ENCODE data around the gene MTUS2.
"Not testable (repeated sequence)": the region's sequence is repeated elsewhere in the genome, so short reads cannot be mapped to it uniquely, and the experiment has no call there.

MTUS2 gene

GRCh38 chr13:29323954-29324353 lies 503.8 kb downstream of the MTUS2 start:
- DNase-seq (ENCODE audit: low read depth in 1 of 2, low spot score in 1 of 2) = no peak
- no peak for TF ChIP-seq JUND (IDR thresholded peaks at IDR 0.05; ENCODE audit: low read depth)

GRCh38 chr13:29324601-29325000 lies 504.5 kb downstream of the MTUS2 start:
- in situ Hi-C loops (cut with HindIII; ENCODE audit: low pct_unique_long_range_greater_than_20kb, low sequenced_read_pairs) = no loop called here
- no peak for TF ChIP-seq JUND (IDR thresholded peaks at IDR 0.05; ENCODE audit: low read depth)
- DNase-seq (ENCODE audit: low read depth in 1 of 2, low spot score in 1 of 2) = no peak

More at GRCh38 chr13:29323954-29324353, 503.8 kb downstream of the MTUS2 start:
- in situ Hi-C loops (cut with HindIII; ENCODE audit: low pct_unique_long_range_greater_than_20kb, low sequenced_read_pairs) = no loop called here

GRCh38 chr13:29328501-29328900 lies 508.4 kb downstream of the MTUS2 start:
- no peak for DNase-seq (ENCODE audit: low read depth in 1 of 2, low spot score in 1 of 2)
- in situ Hi-C loops (cut with HindIII; ENCODE audit: low pct_unique_long_range_greater_than_20kb, low sequenced_read_pairs) = no loop called here
- TF ChIP-seq JUND (IDR thresholded peaks at IDR 0.05; ENCODE audit: low read depth) = no peak

GRCh38 chr13:29336356-29336755 lies 516.2 kb downstream of the MTUS2 start:
- in situ Hi-C loops (cut with HindIII; ENCODE audit: low pct_unique_long_range_greater_than_20kb, low sequenced_read_pairs) = no loop called here
- DNase-seq (ENCODE audit: low read depth in 1 of 2, low spot score in 1 of 2) = no peak

GRCh38 chr13:29339386-29340272 lies 519.5 kb downstream of the MTUS2 start:
- no peak for DNase-seq (ENCODE audit: low read depth in 1 of 2, low spot score in 1 of 2)
- no peak for TF ChIP-seq JUND (IDR thresholded peaks at IDR 0.05; ENCODE audit: low read depth)
- in situ Hi-C loops (cut with HindIII; ENCODE audit: low pct_unique_long_range_greater_than_20kb, low sequenced_read_pairs) = no loop called here

More at GRCh38 chr13:29336356-29336755, 516.2 kb downstream of the MTUS2 start:
- TF ChIP-seq JUND (IDR thresholded peaks at IDR 0.05; ENCODE audit: low read depth) = no peak

- in situ Hi-C loops (cut with HindIII; ENCODE audit: low pct_unique_long_range_greater_than_20kb, low sequenced_read_pairs) = not testable (repeated sequence)
Observed at GRCh38 chr13:29345860-29346582, 525.9 kb downstream of the MTUS2 start.

GRCh38 chr13:29355029-29355428 lies 534.9 kb downstream of the MTUS2 start:
- TF ChIP-seq JUND (IDR thresholded peaks at IDR 0.05; ENCODE audit: low read depth) = no peak
- DNase-seq (ENCODE audit: low read depth in 1 of 2, low spot score in 1 of 2) = no peak
- in situ Hi-C loops (cut with HindIII; ENCODE audit: low pct_unique_long_range_greater_than_20kb, low sequenced_read_pairs) = no loop called here

More at GRCh38 chr13:29345860-29346582, 525.9 kb downstream of the MTUS2 start:
- not testable (repeated sequence) for DNase-seq (ENCODE audit: low read depth in 1 of 2, low spot score in 1 of 2)

GRCh38 chr13:29359181-29359580 lies 539.0 kb downstream of the MTUS2 start:
- no peak for TF ChIP-seq JUND (IDR thresholded peaks at IDR 0.05; ENCODE audit: low read depth)
- in situ Hi-C loops (cut with HindIII; ENCODE audit: low pct_unique_long_range_greater_than_20kb, low sequenced_read_pairs) = no loop called here
- no peak for DNase-seq (ENCODE audit: low read depth in 1 of 2, low spot score in 1 of 2)

- TF ChIP-seq JUND (IDR thresholded peaks at IDR 0.05; ENCODE audit: low read depth) = no peak
- no peak for DNase-seq (ENCODE audit: low read depth in 1 of 2, low spot score in 1 of 2)
- in situ Hi-C loops (cut with HindIII; ENCODE audit: low pct_unique_long_range_greater_than_20kb, low sequenced_read_pairs) = no loop called here
Observed at GRCh38 chr13:29361716-29362115, 541.6 kb downstream of the MTUS2 start.

GRCh38 chr13:29362849-29363604 lies 542.9 kb downstream of the MTUS2 start:
- TF ChIP-seq JUND (IDR thresholded peaks at IDR 0.05; ENCODE audit: low read depth) = no peak
- peak; percentile 63 to 66 for DNase-seq (ENCODE audit: low read depth in 1 of 2, low spot score in 1 of 2)
- in situ Hi-C loops (cut with HindIII; ENCODE audit: low pct_unique_long_range_greater_than_20kb, low sequenced_read_pairs) = no loop called here

- in situ Hi-C loops (cut with HindIII; ENCODE audit: low pct_unique_long_range_greater_than_20kb, low sequenced_read_pairs) = no loop called here
- peak in 1 of 2 experiments; percentile 65 for DNase-seq (ENCODE audit: low read depth in 1 of 2, low spot score in 1 of 2)
- TF ChIP-seq JUND (IDR thresholded peaks at IDR 0.05; ENCODE audit: low read depth) = no peak
Observed at GRCh38 chr13:29369060-29369743, 549.1 kb downstream of the MTUS2 start.

- in situ Hi-C loops (cut with HindIII; ENCODE audit: low pct_unique_long_range_greater_than_20kb, low sequenced_read_pairs) = no loop called here
- no peak for TF ChIP-seq JUND (IDR thresholded peaks at IDR 0.05; ENCODE audit: low read depth)
- DNase-seq (ENCODE audit: low read depth in 1 of 2, low spot score in 1 of 2) = no peak
Observed at GRCh38 chr13:29379281-29379680, 559.1 kb downstream of the MTUS2 start.
